WTC11 (cell line): ENCODE results near the gene SLC5A2. TPM values are rescaled to one million over a fixed set of nuclear protein-coding genes. Genes with fewer than 3 reads are reported as not detected.
A peak's percentile ranks its signal among the peaks of the same experiment; 100 is the strongest.

Experiments used
- ATAC-seq: fragments of 200-7000 bp; cut with Tn5 transposase; 2 replicates; pipeline ENCODE4 v1.10.0; 2021; ENCODE audit warnings: mild to moderate bottlenecking, moderate library complexity
- CTCF ChIA-PET: fragments of 300-600 bp; sonication (Branson Sonifier 250); formaldehyde crosslinking; loops from one replicate; lab custom pipeline; 2021; ENCODE audit warnings: antibody characterized with exemption; lab: Charles Lee
- POLR2A ChIA-PET: fragments of 350-600 bp; sonication (Branson Sonifier 250); formaldehyde crosslinking; loops from one replicate; lab custom pipeline; 2021; ENCODE audit warnings: antibody characterized with exemption; lab: Charles Lee
- DNase-seq: peaks from one replicate; pipeline ENCODE4 v3.0.0; 2021; ENCODE audit warnings: low spot score
- H3K27ac Mint-ChIP-seq: 2 replicates; pipeline ENCODE4 v1.8.0; 2021; ENCODE audit warnings: mixed read lengths
- H3K27me3 Mint-ChIP-seq: 2 replicates; pipeline ENCODE4 v1.8.0; 2021; ENCODE audit warnings: low read depth, mild to moderate bottlenecking, moderate library complexity, mixed read lengths
- H3K36me3 Mint-ChIP-seq: 2 replicates; pipeline ENCODE4 v1.8.0; 2021; ENCODE audit warnings: mixed read lengths
- H3K4me1 Mint-ChIP-seq: 2 replicates; pipeline ENCODE4 v1.8.0; 2022; ENCODE audit warnings: mixed read lengths
- H3K4me3 Mint-ChIP-seq: 2 replicates; pipeline ENCODE4 v1.8.0; 2021; ENCODE audit warnings: mild to moderate bottlenecking, moderate library complexity, mixed read lengths
- H3K9me3 Mint-ChIP-seq: 2 replicates; pipeline ENCODE4 v1.8.0; 2021; ENCODE audit warnings: mixed read lengths
- AR ChIP-seq: fragments of 250-450 bp; sonication (Bioruptor Pico); IDR thresholded peaks from 2 replicates; pipeline ENCODE4 v1.9.0; 2021; ENCODE audit warnings: mild to moderate bottlenecking
- CDX4 ChIP-seq: fragments of 250-450 bp; sonication (Bioruptor Pico); IDR thresholded peaks from 2 replicates; pipeline ENCODE4 v1.9.0; 2021; ENCODE audit warnings: moderate library complexity, mild to moderate bottlenecking, inconsistent platforms, borderline replicate concordance
- CTCF ChIP-seq: fragments of 200-600 bp; IDR thresholded peaks from 2 replicates; pipeline ENCODE4 v1.8.0; 2022; ENCODE audit warnings: antibody characterized with exemption
- E2F1 ChIP-seq: sonication (generic); formaldehyde crosslinking; IDR thresholded peaks from 2 replicates; pipeline ENCODE4 v1.8.0; 2022; ENCODE audit warnings: mild to moderate bottlenecking, missing genetic modification reagents
- ELF4 ChIP-seq: sonication (generic); formaldehyde crosslinking; IDR thresholded peaks from 2 replicates; pipeline ENCODE4 v1.8.1; 2022; ENCODE audit warnings: low read depth, mild to moderate bottlenecking, moderate library complexity, missing genetic modification reagents
- ERG ChIP-seq: fragments of 250-450 bp; sonication (Bioruptor Pico); IDR thresholded peaks from 2 replicates; pipeline ENCODE4 v1.8.0; 2021; ENCODE audit warnings: mild to moderate bottlenecking
- ESRRA ChIP-seq: sonication (generic); formaldehyde crosslinking; IDR thresholded peaks from 2 replicates; pipeline ENCODE4 v1.8.1; 2022; ENCODE audit warnings: mild to moderate bottlenecking, missing genetic modification reagents, borderline replicate concordance
- FOXK1 ChIP-seq: sonication (generic); formaldehyde crosslinking; IDR thresholded peaks from 2 replicates; pipeline ENCODE4 v1.8.0; 2022; ENCODE audit warnings: mild to moderate bottlenecking, moderate library complexity, missing genetic modification reagents
- FOXP4 ChIP-seq: sonication (generic); formaldehyde crosslinking; IDR thresholded peaks from 2 replicates; pipeline ENCODE4 v1.8.0; 2022; ENCODE audit warnings: mild to moderate bottlenecking, missing genetic modification reagents
- GRHL2 ChIP-seq: fragments of 250-450 bp; sonication (Bioruptor Pico); IDR thresholded peaks from 2 replicates; pipeline ENCODE4 v1.8.0; 2022; ENCODE audit warnings: mild to moderate bottlenecking, moderate library complexity; ENCODE audit not compliant: insufficient replicate concordance, severe bottlenecking
- HMGA2 ChIP-seq: fragments of 250-450 bp; sonication (Bioruptor Pico); IDR thresholded peaks from 2 replicates; pipeline ENCODE4 v1.4.0; 2021; ENCODE audit warnings: mild to moderate bottlenecking, moderate library complexity
- MLX ChIP-seq: sonication (generic); formaldehyde crosslinking; IDR thresholded peaks from 2 replicates; pipeline ENCODE4 v1.8.1; 2023; ENCODE audit warnings: mild to moderate bottlenecking, missing genetic modification reagents, moderate library complexity
- NFE2L1 ChIP-seq: sonication (generic); formaldehyde crosslinking; IDR thresholded peaks from 2 replicates; pipeline ENCODE4 v1.8.1; 2023; ENCODE audit warnings: missing genetic modification reagents
- NFYB ChIP-seq: sonication (generic); formaldehyde crosslinking; conservative IDR thresholded peaks from 2 replicates; pipeline ENCODE4 v1.8.0; 2022; ENCODE audit warnings: low read depth, missing genetic modification reagents
- NR3C1 ChIP-seq: sonication (generic); formaldehyde crosslinking; conservative IDR thresholded peaks from 2 replicates; pipeline ENCODE4 v1.8.1; 2023; ENCODE audit warnings: low read depth, mild to moderate bottlenecking, missing genetic modification reagents
- RORB ChIP-seq: fragments of 250-450 bp; sonication (Bioruptor Pico); IDR thresholded peaks from 2 replicates; pipeline ENCODE4 v1.9.0; 2021; ENCODE audit warnings: mild to moderate bottlenecking
- SMAD3 ChIP-seq: sonication (generic); formaldehyde crosslinking; IDR thresholded peaks from 2 replicates; pipeline ENCODE4 v1.8.0; 2022; ENCODE audit warnings: missing genetic modification reagents, mild to moderate bottlenecking, borderline replicate concordance
- USF2 ChIP-seq: sonication (generic); formaldehyde crosslinking; IDR thresholded peaks from 2 replicates; pipeline ENCODE4 v1.8.1; 2023; ENCODE audit warnings: mild to moderate bottlenecking, missing genetic modification reagents, moderate library complexity
- ZNF121 ChIP-seq: sonication (generic); formaldehyde crosslinking; IDR thresholded peaks from 2 replicates; pipeline ENCODE4 v1.8.0; 2023; ENCODE audit warnings: missing genetic modification reagents
- ZNF138 ChIP-seq: sonication (generic); formaldehyde crosslinking; conservative IDR thresholded peaks from 2 replicates; pipeline ENCODE4 v1.8.1; 2022; ENCODE audit warnings: mild to moderate bottlenecking, moderate library complexity, missing genetic modification reagents
- ZNF263 ChIP-seq: sonication (generic); formaldehyde crosslinking; IDR thresholded peaks from 2 replicates; pipeline ENCODE4 v1.8.1; 2022; ENCODE audit warnings: low read depth, mild to moderate bottlenecking, moderate library complexity, missing genetic modification reagents
- ZNF671 ChIP-seq: fragments of 250-450 bp; sonication (Bioruptor Pico); IDR thresholded peaks from 2 replicates; pipeline ENCODE4 v1.8.0; 2021; ENCODE audit warnings: mild to moderate bottlenecking
- total RNA-seq: library from RNA; stranded (reverse); gene quantifications from 3 replicates; pipeline ENCODE4 v1.2.3, GENCODE V29; 2021

The SLC5A2 gene
- total RNA-seq, 1 experiment from 2014 or later, result 0.83 TPM

GRCh38 chr16:31529108-31529936 lies 46.4 kb downstream of the SLC5A2 start (continued):
- no peak for TF ChIP-seq FOXP4
- TF ChIP-seq E2F1 (CRISPR knock-in tag), result no peak
- TF ChIP-seq ESRRA (CRISPR knock-in tag), result no peak
- TF ChIP-seq MLX (CRISPR knock-in tag), result no peak
- TF ChIP-seq ERG (CRISPR knock-in tag), result no peak
- TF ChIP-seq USF2 (CRISPR knock-in tag), result no peak

GRCh38 chr16:31529937-31530312 lies 47.0 kb downstream of the SLC5A2 start:
- peaks cover 6% of the 10 kb centered on the region for H3K27me3 Mint-ChIP-seq
- peaks cover 26% of the 10 kb centered on the region for H3K4me1 Mint-ChIP-seq
- no peak overlapping the region for H3K27ac Mint-ChIP-seq
- H3K4me3 Mint-ChIP-seq, result peak overlapping the region; percentile 81
- no peaks in the 10 kb centered on the region for H3K36me3 Mint-ChIP-seq
- CTCF ChIA-PET, result interaction anchor here (0.7 to 2.7 kb wide), 8 partner anchors 8 to 147 kb away, joined by 3 to 16 read pairs (median 7); partner anchors contain the start of gene RUSF1
- no peak for ATAC-seq
- no peaks in the 10 kb centered on the region for H3K9me3 Mint-ChIP-seq
- POLR2A ChIA-PET, result interaction anchor here (0.9 to 1.5 kb wide), 2 partner anchors 22 to 41 kb away, joined by 5 read pairs; partner anchors contain the start of gene RUSF1
- DNase-seq, result peak; percentile 26
- TF ChIP-seq ZNF263 (CRISPR knock-in tag) (no peak), ELF4 (CRISPR knock-in tag) (no peak), RORB (CRISPR knock-in tag) (no peak), SMAD3 (no peak), CDX4 (CRISPR knock-in tag) (no peak), FOXK1 (CRISPR knock-in tag) (no peak), NFE2L1 (CRISPR knock-in tag) (no peak), HMGA2 (no peak), ZNF121 (no peak), ZNF138 (CRISPR knock-in tag) (no peak), AR (CRISPR knock-in tag) (no peak), ZNF671 (CRISPR knock-in tag) (no peak), GRHL2 (no peak), ESRRA (CRISPR knock-in tag) (no peak), NFYB (no peak), CTCF (no peak), NR3C1 (CRISPR knock-in tag) (no peak)
